GM12878 (cell line): ENCODE data around the gene EPHA10. TPM values are rescaled to one million over a fixed set of nuclear protein-coding genes. Genes with fewer than 3 reads are reported as not detected.

Experiments used
- ATAC-seq: fragments of 200-7000 bp; cut with Tn5 transposase; 3 replicates; pipeline ENCODE4 v1.9.1; 2020; ENCODE audit warnings: mild to moderate bottlenecking, moderate library complexity
- BruUV-seq: library from RNA; stranded (reverse); fragments of 400-500 nt; replicated peaks from 2 replicates; lab custom pipeline; 2021; lab: Mats Ljungman, UMichigan
- CTCF ChIA-PET: fragments of 300-600 bp; sonication (Branson Sonifier 250); formaldehyde crosslinking; extraction: SDS; loops from one replicate; lab custom pipeline; 2021; ENCODE audit warnings: inconsistent platforms; lab: Yijun Ruan, JAX
- POLR2A ChIA-PET: fragments of 350-600 bp; formaldehyde crosslinking; extraction: SDS; loops from one replicate; lab custom pipeline; 2021; ENCODE audit warnings: inconsistent platforms; lab: Charles Lee
- RAD21 ChIA-PET: fragments of 300-600 bp; sonication (Branson Sonifier 250); formaldehyde crosslinking; loops from one replicate; lab custom pipeline; 2023; ENCODE audit warnings: antibody characterized with exemption; ENCODE audit not compliant: unreplicated experiment; lab: Charles Lee
- SMC1A ChIA-PET: fragments of 300-600 bp; sonication (Branson Sonifier 250); formaldehyde crosslinking; loops from one replicate; lab custom pipeline; 2023; ENCODE audit not compliant: unreplicated experiment, uncharacterized antibody; lab: Charles Lee
- DNase-seq: peaks from one replicate; pipeline ENCODE4 v3.0.0-alpha.2; 2011; ENCODE audit warnings: low read depth, low spot score
- FAIRE-seq: peaks from 3 replicates; lab custom pipeline; 2011; peaks lifted over from hg19 to GRCh38; lab: Jason Lieb, UNC
- H2AFZ ChIP-seq: 2 replicates; pipeline ENCODE4 v1.6.0; 2011; ENCODE audit warnings: low read depth, low read length, control low read depth; ENCODE audit not compliant: control insufficient read depth
- H3K27ac ChIP-seq: 2 replicates; pipeline ENCODE4 v1.5.1; 2011; ENCODE audit warnings: control low read depth; ENCODE audit not compliant: control insufficient read depth, insufficient read depth
- H3K27me3 ChIP-seq, 2 experiments: replicated peaks in 1 of 2; 2 replicates each; pipeline versions ENCODE4 v1.6.0 to v1.6.1; 2011; ENCODE audit warnings: low read length in 1 of 2; ENCODE audit not compliant: control insufficient read depth in 2 of 2, insufficient read depth in 2 of 2
- H3K36me3 ChIP-seq, 2 experiments: 2 replicates each; pipeline ENCODE4 v1.5.1; 2011; ENCODE audit warnings: low read length in 1 of 2; ENCODE audit not compliant: control insufficient read depth in 2 of 2, insufficient read depth in 2 of 2
- H3K4me1 ChIP-seq: 2 replicates; pipeline ENCODE4 v1.6.1; 2011; ENCODE audit warnings: mild to moderate bottlenecking, low read length, moderate library complexity, mixed read lengths; ENCODE audit not compliant: control insufficient read depth, insufficient read depth
- H3K4me2 ChIP-seq: 2 replicates; pipeline ENCODE4 v1.6.0; 2011; ENCODE audit warnings: control low read depth; ENCODE audit not compliant: control insufficient read depth, insufficient read depth
- H3K4me3 ChIP-seq: fragments of 200-600 bp; sonication (generic); 2 replicates; pipeline ENCODE4 v1.5.1; 2016
- H3K79me2 ChIP-seq: 2 replicates; pipeline ENCODE4 v1.6.0; 2011; ENCODE audit warnings: low read length; ENCODE audit not compliant: control insufficient read depth, insufficient read depth
- H3K9ac ChIP-seq: 2 replicates; pipeline ENCODE4 v1.8.0; 2011; ENCODE audit warnings: low read length, control low read depth, mixed read lengths; ENCODE audit not compliant: control insufficient read depth, insufficient read depth
- H3K9me3 ChIP-seq: replicated peaks from 3 replicates; pipeline ENCODE4 v1.5.1; 2011; ENCODE audit warnings: mild to moderate bottlenecking, low read length; ENCODE audit not compliant: control insufficient read depth, insufficient read depth
- H4K20me1 ChIP-seq: 2 replicates; pipeline ENCODE4 v1.6.0; 2011; ENCODE audit not compliant: control insufficient read depth, insufficient read depth
- ASH2L ChIP-seq: fragments of 300-600, 200-600 bp; sonication (generic); IDR thresholded peaks from 2 replicates; pipeline ENCODE4 v1.6.1; 2017; ENCODE audit warnings: low read depth, mild to moderate bottlenecking, borderline replicate concordance
- CBX3 ChIP-seq: fragments of 200-600 bp; sonication (generic); IDR thresholded peaks from 2 replicates; pipeline ENCODE4 v1.6.1; 2016; ENCODE audit warnings: low read depth, borderline replicate concordance
- HDAC6 ChIP-seq: fragments of 200-600 bp; sonication (generic); IDR thresholded peaks from one replicate; pipeline ENCODE4 v1.8.0; 2017; ENCODE audit warnings: antibody characterized with exemption; ENCODE audit not compliant: unreplicated experiment
- HDGF ChIP-seq: fragments of 450-650 bp; IDR thresholded peaks from 2 replicates; pipeline ENCODE4 v1.6.1; 2016; ENCODE audit warnings: antibody characterized with exemption
- MXI1 ChIP-seq: fragments of 150-350 bp; IDR thresholded peaks from 2 replicates; pipeline ENCODE4 v1.6.1; 2011; ENCODE audit warnings: low read depth, mild to moderate bottlenecking, inconsistent platforms, low read length, improper control_type of control experiment
- NBN ChIP-seq: fragments of 450-650 bp; IDR thresholded peaks from 2 replicates; pipeline ENCODE4 v1.6.1; 2016
- NR2C2 ChIP-seq: IDR thresholded peaks from 2 replicates; pipeline ENCODE4 v1.6.1; 2011; ENCODE audit warnings: borderline replicate concordance, low read depth; ENCODE audit not compliant: control insufficient read depth, insufficient read length
- NRF1 ChIP-seq: conservative IDR thresholded peaks from 2 replicates; pipeline ENCODE4 v1.6.1; 2011; ENCODE audit warnings: mild to moderate bottlenecking, low read depth, low read length, improper control_type of control experiment
- SIN3A ChIP-seq: IDR thresholded peaks from 2 replicates; pipeline ENCODE4 v1.6.1; 2012; ENCODE audit warnings: low read depth, low read length, improper control_type of control experiment
- SIX5 ChIP-seq: IDR thresholded peaks from 2 replicates; pipeline ENCODE4 v1.6.1; 2011; ENCODE audit warnings: mild to moderate bottlenecking, low read depth, low read length, moderate library complexity; ENCODE audit not compliant: severe bottlenecking
- ZBED1 ChIP-seq: IDR thresholded peaks from 2 replicates; pipeline ENCODE4 v1.6.1; 2016; ENCODE audit warnings: borderline replicate concordance
- ZNF274 ChIP-seq: IDR thresholded peaks from one replicate; pipeline ENCODE4 v1.8.0; 2011; ENCODE audit not compliant: insufficient read length, insufficient read depth
- ZNF592 ChIP-seq: fragments of 450-650 bp; IDR thresholded peaks from 2 replicates; pipeline ENCODE4 v1.6.1; 2017; ENCODE audit warnings: mild to moderate bottlenecking, moderate library complexity
- WGBS: methylation state at CpG from one replicate; pipeline ENCODE4 v1.1.6; 2016; ENCODE audit warnings: low lambda C conversion rate; ENCODE audit not compliant: insufficient replicate concordance, insufficient coverage; ENCODE audit errors: missing lambda C conversion rate; 5-methylcytosine and 5-hydroxymethylcytosine counted together
- in situ Hi-C: fragments of 300-500 bp; cut with MboI; formaldehyde crosslinking; loops from 9 replicates; pipeline ENCODE4 v1.14.3; 2018; ENCODE audit warnings: mixed read lengths
- intact Hi-C: fragments of 100-400 bp; cut with micrococcal nuclease; formaldehyde crosslinking; loops from one replicate; pipeline ENCODE4 v1.14.2; 2022; ENCODE audit not compliant: unreplicated experiment
- polyA plus RNA-seq, 11 experiments: library from polyadenylated mRNA; depleted of rRNA in 4 of 11; unstranded in 6 of 11; stranded (reverse) in 5 of 11; fragments of >200 nt; fragmentation: Nextera tagmentation in 4 of 11; fragmentation: Illumina TruSeq in 1 of 11; extraction: Ambion mirVana in 4 of 11; extraction: Trizol in 1 of 11; gene quantifications; 1 replicate in 1 of 11; 2 replicates in 10 of 11; pipeline versions ENCODE4 v1.2.1 to v1.2.3, GENCODE V29; 2011 to 2016; ENCODE audit warnings: inconsistent platforms in 2 of 11, missing spikeins in 2 of 11, low read depth in 1 of 11
- total RNA-seq, 4 experiments: library from RNA; depleted of rRNA in 3 of 4; stranded (reverse); fragments of >200 nt in 3 of 4; fragmentation: Illumina TruSeq in 1 of 4; extraction: Trizol in 1 of 4; gene quantifications; 2 replicates each; pipeline versions ENCODE4 v1.2.1 to v1.2.3, GENCODE V29; 2013 to 2021

Gene EPHA10
- total and polyA plus RNA-seq, 10 of the 15 experiments (the other 5 are each of a cell fraction or from before 2014, with no cell fraction given) = 0.05 to 0.06 TPM; not detected in 8

GRCh38 chr1:37708471-37708870, 56.4 kb downstream of the EPHA10 start:
- H3K4me3 ChIP-seq = no peak overlapping the region
- H3K27ac ChIP-seq = no peak overlapping the region
- no peak overlapping the region for H3K9ac ChIP-seq

More at GRCh38 chr1:37708471-37708870, 56.4 kb downstream of the EPHA10 start:
- no peak overlapping the region for H3K4me2 ChIP-seq
- in situ Hi-C loops (loop anchor here (10.0 kb wide), 1 partner anchor 266 kb away; no protein-coding TSS in a partner anchor), intact Hi-C loops (no loop called here)
- RAD21 ChIA-PET = no interaction called here
- 70% methylated on average over 4 of the region's 4 CpGs for WGBS
- TF ChIP-seq SIX5 = no peak
- TF ChIP-seq MXI1 = no peak
- TF ChIP-seq ZBED1 = no peak
- no peak for TF ChIP-seq HDAC6
- no peak for TF ChIP-seq ZNF274
- no peak for TF ChIP-seq NR2C2
- TF ChIP-seq CBX3 = no peak
- TF ChIP-seq NBN = no peak
- TF ChIP-seq NRF1 = no peak
- TF ChIP-seq HDGF = no peak
- TF ChIP-seq ASH2L = no peak
- no peak for TF ChIP-seq SIN3A
- no peak for TF ChIP-seq ZNF592
- H2AFZ ChIP-seq = no peak overlapping the region
- H3K4me1 ChIP-seq = peaks cover 6% of the 10 kb centered on the region
- H3K9me3 ChIP-seq = no peaks in the 10 kb centered on the region
- ATAC-seq = no peak
- H3K79me2 ChIP-seq = no peaks in the 10 kb centered on the region
- peaks cover 26 to 29% of the 10 kb centered on the region in 2 experiments for H3K36me3 ChIP-seq
- no peak for DNase-seq
- no peaks in the 10 kb centered on the region; the same call in 1 of the 2 replicates for H4K20me1 ChIP-seq
- no TSS peak for BruUV-seq
- SMC1A ChIA-PET = interaction anchor here (1.0 to 1.1 kb wide), 2 partner anchors 9 to 142 kb away, joined by 3 read pairs; no protein-coding TSS in a partner anchor
- H3K27me3 ChIP-seq = no peaks in the 10 kb centered on the region
- CTCF ChIA-PET = no interaction called here
- POLR2A ChIA-PET = no interaction called here
- no peak for FAIRE-seq
